GM21515 (cell line): ENCODE measurements around the gene SANBR.
A peak's percentile ranks its signal among the peaks of the same experiment; 100 is the strongest.
"Not testable (repeated sequence)": the region's sequence is repeated elsewhere in the genome, so short reads cannot be mapped to it uniquely, and the experiment has no call there.

Experiments used
- ATAC-seq: cut with Tn5 transposase; IDR thresholded peaks from one replicate; pipeline ENCODE4 v1.9.1; 2021; ENCODE audit not compliant: unreplicated experiment

The SANBR gene

DNA sequence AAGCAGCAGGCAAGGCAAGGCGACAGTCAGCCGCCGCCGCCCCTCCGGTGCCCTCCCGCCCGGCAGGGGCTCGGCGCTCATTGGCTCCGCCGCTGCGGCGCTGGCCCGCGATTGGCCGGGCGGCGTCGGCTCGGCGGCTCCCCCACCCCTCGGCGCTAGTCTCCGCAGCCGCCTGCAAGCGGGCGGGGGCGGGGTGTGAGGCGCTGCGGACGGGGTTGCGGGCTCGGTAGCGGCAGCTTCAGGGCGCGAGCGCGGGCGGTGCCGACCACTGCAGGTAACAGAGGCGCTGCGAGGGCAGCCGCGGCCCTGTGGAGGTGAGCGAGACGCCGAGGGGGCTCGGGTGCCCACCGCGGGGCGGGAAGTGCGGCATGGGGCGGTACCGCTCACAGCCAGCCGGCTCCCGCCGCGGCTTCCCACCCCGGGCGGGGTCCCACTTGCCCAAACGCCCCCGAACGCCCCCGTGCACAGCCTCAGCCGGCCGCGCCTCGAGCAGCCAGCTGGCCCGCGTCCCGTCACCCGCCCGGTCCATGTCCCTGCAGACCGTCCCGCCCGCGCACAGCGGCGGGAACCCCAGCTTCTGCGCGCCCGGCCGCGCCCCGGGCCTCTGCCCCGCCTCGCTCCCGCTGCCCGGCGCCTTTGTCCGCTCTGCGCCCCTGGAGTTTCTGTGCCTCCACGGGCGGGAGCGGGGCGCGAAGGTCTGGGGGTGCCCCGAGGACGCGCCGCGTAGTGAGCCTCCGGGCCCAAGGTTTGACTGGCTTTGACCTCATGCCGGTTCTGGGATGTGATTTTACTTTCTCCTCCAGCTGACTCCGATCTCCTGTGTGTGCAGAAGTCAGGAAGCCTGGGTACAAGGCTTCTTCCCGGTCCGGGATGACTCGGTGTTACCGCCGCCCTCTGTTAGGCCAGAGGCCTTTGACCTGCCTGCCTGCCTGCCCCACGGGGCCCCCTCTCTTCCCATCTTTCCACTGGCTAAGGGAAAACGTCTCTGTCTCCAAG, at the start of gene SANBR:
Gene SANBR, plus strand, starts transcription at position 158 of the 996 bp plus-strand sequence. CDS start 4,480 bp downstream, outside the sequence.
- peak; percentile 96 for ATAC-seq

DNA sequence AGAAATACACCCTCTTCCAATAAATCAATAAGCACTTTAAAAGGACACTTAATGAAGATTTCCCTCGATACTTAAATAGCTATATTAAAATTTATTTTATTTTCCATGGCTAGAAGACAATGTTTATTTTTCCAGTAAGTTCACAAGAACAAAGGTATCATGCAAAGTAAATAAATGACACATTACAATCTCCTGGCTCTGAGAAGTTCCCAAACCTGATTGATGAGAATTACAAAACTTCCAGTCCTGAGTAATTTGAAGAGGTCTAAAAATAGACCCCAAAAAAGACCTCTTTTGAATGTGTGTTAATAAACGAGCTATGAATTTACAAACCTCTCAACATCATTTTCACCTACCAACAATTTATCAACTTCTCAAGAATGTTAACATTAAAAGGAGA, 49.7 kb upstream of the SANBR start:
- ATAC-seq = no peak

DNA sequence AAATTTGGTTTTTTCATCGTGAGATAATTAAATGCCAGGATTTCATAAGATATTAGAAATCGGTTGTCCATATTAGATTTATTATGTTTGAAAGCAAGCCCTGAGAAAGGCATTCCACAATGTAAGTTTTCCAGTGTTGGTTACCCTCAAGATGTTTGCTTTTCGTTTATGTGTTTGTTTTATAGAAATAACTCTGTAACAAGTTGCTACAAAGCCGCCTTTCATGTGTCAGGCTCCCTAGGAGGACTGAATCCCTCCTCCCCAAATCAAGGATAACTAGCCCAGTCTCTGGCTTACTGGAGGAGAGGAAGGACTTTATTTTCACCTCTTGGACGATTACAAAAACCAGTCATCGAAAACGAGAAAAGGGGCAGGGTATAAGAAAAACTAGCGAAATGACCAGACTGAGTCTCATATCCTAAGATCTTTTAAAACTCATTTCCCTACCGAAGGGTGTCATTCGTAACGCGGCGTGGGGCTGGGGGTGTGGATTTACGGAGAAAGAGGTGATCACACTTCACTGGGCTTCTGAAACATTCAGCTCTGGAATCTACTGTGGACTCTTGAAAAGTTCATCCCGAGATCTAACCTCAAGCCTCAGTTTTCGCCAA, 49.2 kb upstream of the SANBR start:
- ATAC-seq = peak; percentile 7

DNA sequence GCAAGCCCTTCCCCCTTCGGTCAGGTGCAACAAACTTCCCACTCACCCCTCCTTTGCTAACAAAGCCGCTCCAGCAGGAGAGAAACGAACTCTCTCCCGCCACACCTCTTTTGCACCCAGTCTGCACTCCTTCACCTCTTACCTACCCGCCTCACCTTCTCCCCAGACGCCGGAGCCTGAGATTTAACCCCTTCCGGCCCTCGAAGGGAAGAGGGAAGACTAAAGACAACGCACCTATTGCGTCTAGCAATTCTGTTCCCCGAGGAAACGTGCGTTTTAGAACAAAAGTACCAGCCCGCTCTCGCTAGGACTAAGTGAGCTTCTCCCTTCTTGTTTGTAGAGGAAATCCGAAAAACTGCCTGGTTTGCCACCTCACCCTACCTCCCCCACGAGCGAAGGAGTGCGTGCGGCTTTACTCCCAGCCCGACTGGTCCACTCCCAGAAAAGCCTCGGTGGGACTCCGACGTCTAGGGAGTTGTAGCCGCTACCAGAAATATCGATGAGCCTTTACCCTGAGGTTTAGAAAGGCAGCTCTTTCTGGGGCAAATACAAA, 48.6 kb upstream of the SANBR start:
- ATAC-seq = peak; percentile 59

DNA sequence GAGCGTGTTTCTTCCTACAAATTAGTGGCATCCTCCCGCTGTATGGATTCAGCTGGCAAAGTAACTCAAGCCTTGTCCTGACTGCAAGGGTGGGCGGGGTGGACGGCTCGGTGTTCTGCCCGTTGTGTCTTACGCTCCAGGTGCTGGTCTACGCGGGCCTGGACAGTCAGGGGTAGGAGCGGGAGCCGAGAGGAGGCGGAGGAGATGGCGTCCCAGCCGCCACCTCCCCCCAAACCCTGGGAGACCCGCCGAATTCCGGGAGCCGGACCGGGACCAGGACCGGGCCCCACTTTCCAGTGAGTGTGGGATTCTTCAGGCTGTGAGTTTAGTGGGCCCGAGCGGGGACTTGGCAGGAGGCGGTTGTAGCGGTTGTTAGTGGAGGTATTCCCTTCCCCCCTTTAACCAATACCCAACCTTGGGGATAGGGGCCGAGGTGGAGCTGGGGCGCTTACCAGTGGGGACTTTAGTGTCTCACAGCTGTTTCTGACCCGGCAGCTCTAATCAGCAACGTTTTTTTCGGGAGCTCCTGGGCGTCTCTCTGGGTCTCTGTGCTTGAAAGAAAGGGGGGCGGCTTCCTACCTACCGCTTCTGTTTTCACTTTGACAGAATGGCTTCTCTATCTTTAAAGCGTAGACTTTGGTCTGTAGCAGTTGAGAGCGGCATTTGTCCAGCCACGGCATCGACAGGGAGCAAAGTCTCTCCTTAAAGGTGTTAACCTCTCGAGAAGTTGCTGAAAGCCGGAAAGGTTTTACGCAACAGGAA, 47.9 kb upstream of the SANBR start, which contains the start of the genes PEX13 and PUS10:
Gene PEX13, plus strand, starts transcription at position 165 of the 762 bp plus-strand sequence. Its CDS starts 40 bp downstream, at position 205.
Gene PUS10, minus strand, starts transcription at position 700 of the 762 bp plus-strand sequence. CDS start 6,365 bp downstream, outside the sequence.
- peak; percentile 81 for ATAC-seq

DNA sequence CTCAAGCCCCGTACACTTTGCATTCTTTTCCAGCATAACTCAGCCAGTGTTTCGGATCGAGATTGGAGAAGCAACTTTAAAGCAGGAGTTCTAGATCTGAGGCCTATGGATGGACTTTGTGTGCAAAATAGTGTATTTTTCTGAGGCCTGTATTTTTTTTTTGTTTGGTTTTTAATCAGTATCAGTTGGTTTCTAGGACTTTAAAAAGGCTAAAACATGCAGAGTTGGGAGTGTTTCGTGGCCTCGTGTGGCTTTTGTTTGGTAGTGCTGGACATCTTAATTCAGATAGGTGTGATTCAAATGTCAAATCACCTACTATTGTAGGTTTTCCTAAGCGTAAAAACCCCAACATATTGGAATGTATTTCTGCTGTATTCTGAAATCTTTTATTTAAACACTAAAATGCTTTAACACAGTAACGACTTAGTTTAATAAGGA, 47.3 kb upstream of the SANBR start:
- peak; percentile 18 for ATAC-seq

DNA sequence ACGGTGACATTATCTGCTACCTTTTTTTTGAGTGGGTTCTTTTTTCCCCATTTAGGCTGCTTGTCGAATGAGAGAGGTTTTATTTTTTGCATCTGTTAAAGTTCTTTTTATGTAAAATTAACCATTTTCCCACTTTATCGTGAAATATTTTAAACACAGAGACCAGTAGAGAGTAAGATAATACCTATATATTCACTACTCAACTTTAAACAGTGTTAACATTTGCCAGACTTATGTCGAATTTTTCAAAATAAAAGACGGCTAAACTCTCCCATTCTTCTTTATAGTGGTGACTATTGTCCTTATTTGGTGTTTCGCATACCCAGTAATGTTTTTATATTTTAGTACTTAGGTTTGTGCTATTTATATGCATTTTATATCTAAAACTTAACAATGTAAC, 46.9 kb upstream of the SANBR start:
- no peak for ATAC-seq

DNA sequence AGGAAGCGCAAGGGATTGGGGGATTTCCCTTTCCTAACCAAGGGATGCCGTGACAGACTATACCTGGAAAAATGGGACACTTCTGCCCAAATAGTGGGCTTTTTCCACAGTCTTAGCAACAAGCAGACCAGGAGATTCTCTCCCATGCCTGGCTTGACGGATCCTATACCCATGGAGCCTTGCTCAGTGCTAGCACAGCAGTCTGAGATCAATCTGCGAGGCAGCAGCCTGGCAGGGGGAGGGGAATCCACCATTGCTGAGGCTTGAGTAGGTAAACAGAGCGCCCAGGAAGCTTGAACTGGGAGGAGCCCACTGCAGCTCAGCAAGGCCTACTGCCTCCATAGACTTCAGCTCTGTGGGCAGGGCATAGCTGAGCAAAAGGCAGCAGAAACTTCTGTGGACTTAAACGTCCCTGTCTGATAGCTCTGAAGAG, 44.4 kb upstream of the SANBR start:
- ATAC-seq = no peak

DNA sequence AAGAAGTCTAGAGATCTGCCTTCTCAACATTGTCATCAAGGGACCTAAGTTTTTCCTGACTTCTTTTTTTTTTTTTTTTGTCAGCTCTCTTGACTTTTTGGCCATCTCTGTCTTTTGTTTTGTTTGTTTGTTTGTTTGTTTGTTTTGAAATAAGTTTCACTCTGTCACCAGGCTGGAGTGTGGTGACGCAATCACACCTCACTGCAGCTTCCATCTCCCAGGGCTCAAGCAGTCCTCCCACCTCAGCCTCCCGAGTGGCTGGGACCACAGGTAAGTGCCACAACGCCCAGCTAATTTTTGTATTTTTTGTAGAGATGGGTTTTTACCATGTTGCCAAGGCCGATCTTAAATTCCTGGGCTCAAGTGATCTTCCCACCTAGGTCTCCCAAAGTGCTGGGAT, 42.0 kb upstream of the SANBR start:
- ATAC-seq = no peak

DNA sequence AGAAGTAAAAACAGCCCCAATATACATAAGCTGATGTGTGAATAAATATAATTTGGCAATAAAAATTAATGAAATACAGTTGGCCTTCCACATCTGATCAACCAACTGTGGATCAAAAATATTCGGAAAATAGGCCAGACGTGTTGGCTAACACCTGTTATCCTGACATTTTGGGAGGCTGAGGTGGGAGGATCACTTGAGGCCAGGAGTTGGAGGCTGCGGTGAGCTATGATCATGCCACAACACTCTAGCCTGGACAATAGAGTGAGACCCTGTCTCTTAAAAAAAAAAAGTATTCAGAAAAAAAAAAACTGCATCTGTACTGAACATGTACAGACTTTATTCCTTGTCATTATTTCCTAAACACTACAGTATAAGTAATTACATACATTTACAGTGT, 36.1 kb upstream of the SANBR start:
- no peak for ATAC-seq

DNA sequence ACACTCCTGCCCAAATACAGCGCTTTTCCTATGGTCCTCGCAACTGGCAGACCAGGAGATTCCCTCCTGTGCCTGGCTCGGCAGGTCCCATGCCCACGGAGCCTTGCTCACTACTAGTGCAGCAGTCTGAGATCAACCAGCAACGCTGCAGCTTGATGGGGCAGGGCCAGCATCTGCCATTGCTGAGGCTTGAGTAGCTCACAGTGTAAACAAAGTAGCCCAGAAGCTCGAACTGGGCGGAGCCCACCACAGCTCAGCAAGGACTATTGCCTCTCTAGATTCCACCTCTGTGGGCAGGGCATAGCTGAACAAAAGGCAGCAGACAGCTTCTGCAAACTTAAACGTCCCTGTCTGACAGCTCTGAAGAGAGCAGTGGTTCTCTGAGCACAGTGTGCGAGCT, 31.1 kb upstream of the SANBR start:
- ATAC-seq = not testable (repeated sequence)

DNA sequence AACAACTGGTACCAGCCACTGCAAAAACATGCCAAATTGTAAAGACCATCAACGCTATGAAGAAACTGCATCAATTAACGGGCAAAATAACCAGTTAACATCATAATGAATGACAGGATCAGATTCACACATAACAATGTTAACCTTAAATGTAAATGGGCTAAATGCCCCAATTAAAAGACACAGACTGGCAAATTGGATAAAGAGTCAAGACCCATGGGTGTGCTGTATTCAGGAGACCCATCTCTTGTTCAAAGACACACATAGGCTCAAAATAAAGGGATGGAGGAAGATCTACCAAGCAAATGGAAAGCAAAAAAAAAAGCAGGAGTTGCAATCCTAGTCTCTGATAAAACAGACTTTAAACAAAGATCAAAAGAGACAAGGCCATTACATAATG, 29.0 kb upstream of the SANBR start:
- ATAC-seq = not testable (repeated sequence)

DNA sequence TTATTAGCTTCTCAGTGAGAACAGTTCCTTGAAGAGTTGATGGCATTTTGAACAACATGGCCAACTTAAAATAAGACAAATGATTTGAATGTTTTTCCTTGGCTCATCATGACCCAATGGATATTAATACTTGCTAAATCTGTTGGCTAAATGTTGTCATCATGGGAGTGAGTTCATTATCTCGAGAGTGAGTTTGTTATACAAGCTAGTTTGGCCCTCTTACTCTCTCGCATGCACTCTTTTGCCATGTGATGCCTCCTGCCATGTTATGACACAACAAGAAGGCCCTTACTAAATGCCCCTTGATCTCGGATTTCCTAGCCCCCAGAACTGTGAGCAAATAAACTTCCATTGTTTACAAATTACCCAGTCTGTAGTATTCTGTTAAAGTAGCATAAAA, 22.9 kb upstream of the SANBR start:
- no peak for ATAC-seq

DNA sequence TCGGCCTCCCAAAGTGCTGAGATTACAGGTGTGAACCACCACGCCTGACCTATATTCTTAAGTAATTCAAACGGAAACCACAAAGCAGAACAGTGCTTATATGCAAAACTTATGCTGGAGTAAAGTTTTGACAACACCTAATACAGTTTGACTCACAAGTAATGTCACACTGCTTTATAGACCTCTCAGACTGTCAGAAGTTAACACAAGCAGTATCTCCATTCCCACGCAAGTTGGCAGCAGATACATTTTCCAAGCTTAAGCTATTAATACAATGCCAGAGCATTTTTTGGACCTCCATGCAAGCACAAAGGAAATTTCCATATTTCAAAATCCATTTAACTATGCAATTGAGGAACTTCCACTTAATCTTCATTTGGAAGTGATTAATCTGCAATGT, 21.0 kb upstream of the SANBR start:
- no peak for ATAC-seq

DNA sequence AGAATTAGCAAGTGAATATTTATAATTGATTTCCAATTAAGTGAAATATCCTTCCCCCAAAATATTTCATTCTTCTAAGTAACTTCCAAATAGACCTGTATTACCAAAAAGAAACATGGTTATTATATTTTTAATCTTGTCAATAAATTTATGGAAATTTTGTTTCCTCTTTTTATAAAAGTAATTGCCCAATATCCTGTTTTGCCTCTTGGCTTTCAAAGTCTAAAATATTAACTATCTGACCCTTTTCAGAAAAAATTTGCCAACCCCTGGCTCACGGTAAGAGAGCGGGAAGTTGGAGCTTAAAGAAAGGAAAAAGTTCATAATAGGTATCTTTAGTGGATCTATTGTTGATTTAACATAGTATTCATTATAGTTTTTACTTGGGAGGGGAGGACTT, 20.4 kb upstream of the SANBR start:
- no peak for ATAC-seq

DNA sequence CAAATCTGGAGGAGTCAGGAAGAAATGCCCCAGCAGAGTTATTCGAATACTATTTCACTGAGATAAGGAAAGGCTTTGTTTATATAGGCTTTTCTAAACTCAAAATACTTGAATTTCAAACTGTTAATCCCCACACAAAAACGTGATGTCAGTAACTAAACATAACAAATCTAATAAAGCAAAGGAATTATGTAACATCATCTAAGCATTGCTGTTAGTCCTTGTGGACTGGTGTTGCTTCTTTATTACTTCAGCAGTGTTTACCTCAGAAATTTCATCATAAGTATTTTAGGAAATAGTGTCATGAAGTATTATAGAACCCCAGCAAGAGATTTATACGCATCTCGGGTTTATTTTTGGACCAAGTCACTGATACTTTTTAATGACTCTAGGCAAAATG, 19.7 kb upstream of the SANBR start:
- no peak for ATAC-seq

DNA sequence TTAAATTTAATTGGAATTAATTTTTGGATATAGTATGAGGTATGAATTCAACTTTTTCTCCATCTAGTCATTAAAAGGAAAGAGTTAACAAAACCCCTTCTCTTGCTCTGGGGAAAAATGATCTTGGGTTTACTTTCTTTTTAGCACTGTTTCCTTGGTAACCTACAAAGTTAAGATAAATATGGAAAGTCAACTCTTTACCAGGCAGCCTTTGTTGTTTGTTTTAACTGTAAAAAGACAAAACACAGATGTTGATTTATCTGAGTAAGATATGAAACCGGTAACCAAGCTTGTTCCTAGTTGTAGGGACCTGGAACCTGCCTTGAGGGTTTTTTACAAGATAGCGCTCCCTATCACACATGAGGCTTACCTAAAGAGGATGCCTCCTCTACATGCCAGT, 10.1 kb upstream of the SANBR start:
- no peak for ATAC-seq

DNA sequence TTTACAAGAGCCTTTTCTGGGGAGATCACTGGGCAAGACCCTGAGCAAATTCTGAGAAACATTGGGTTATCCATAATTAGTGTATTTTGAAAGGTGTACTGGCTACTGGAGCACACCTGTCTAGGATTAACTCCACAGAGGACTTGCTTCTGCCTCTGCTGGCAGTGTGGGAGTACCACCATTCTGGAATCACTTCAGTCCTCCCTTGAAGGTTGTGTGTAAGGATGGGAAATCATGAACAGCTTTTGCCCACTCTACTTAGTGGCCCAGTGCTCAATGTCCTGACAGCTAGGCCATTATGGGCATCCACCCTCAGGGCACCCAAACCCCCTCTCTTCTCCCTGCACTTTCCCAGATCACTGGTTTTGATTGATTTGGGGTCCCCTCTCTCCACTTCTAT, 8.1 kb upstream of the SANBR start:
- ATAC-seq = no peak

DNA sequence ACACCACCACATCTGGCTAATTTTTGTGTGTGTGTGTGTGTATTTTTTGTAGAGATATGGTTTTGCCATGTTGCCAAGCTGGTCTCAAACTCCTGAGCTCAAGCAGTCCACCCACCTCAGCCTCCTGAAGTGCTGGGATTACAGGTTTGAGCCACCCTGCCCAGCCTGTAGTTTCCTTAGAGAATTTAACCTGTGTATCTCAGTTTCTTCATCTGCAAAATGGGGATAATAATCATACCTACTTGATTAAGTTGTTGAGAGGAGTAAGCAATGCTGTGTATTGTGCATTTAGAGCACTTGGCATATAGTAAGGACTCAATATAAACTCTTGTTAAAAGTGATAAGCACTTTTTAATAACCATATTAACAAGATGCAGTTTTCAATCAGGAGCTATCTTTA, 6.3 kb upstream of the SANBR start:
- ATAC-seq = no peak

DNA sequence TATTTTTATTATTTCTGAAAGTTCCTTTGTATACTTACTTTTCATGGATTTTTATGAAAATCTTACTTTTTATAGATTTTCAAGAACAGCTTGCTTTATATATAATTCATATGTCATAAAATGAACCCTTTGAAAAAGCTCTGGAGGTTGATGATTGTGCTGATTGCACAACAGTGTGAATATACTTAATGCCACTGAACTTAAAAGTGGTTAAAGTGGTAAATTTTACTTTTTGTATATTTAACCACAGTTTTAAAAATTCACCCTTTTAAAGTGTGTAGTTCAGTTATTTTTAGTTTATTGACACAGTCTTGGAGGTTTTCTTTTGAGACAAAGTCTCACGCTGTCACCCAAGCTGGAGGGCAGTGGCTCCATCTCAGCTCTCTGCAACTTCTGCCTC, 8.4 kb downstream of the SANBR start:
- no peak for ATAC-seq

DNA sequence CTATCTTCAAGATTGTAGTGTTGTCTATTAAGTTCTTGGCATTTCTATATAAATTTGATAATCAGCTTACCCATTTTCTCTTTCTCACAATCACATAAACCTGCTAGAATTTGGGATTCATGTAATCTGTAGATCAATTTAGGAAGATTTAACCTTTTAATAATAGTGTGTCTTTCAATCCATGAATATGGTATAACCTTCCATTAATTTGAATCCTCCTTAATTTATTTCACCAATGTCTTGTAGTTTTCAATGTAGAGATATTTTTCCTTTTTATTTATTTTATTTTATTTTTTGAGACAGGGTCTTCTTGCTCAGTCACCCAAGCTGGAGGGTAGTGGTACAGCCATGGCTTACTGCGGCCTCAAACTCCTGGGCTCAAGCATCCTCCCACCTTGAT, 20.2 kb downstream of the SANBR start:
- ATAC-seq = no peak
